Keratinocyte (primary cell): ENCODE measurements around the gene OLR1. TPM values are rescaled to one million over a fixed set of nuclear protein-coding genes. Genes with fewer than 3 reads are reported as not detected.
A peak's percentile ranks its signal among the peaks of the same experiment; 100 is the strongest.

ENCODE experiments used
- DNase-seq: peaks from one replicate; pipeline ENCODE4 v3.0.0-alpha.2; 2011; ENCODE audit warnings: low read depth, missing footprints, low spot score
- FAIRE-seq: peaks from 2 replicates; lab custom pipeline; 2011; peaks lifted over from hg19 to GRCh38; lab: Jason Lieb, UNC
- H2AFZ ChIP-seq: 2 replicates; pipeline ENCODE4 v1.6.0; 2012; ENCODE audit warnings: low read length, control low read depth, inconsistent platforms; ENCODE audit not compliant: control insufficient read depth
- H3K27ac ChIP-seq: 2 replicates; pipeline ENCODE4 v1.5.1; 2011; ENCODE audit warnings: low read length; ENCODE audit not compliant: control insufficient read depth, insufficient read depth
- H3K27me3 ChIP-seq: 3 replicates; pipeline ENCODE4 v1.6.0; 2011; ENCODE audit warnings: low read length; ENCODE audit not compliant: control insufficient read depth, insufficient read depth; ENCODE audit errors: extremely low read depth
- H3K36me3 ChIP-seq, 2 experiments: 2 replicates in 1 of 2; 3 replicates in 1 of 2; pipeline ENCODE4 v1.5.1; 2011; ENCODE audit warnings: low read length in 2 of 2, mild to moderate bottlenecking in 1 of 2; ENCODE audit not compliant: control insufficient read depth in 2 of 2, insufficient read depth in 2 of 2; ENCODE audit errors: extremely low read depth in 1 of 2
- H3K4me1 ChIP-seq: 3 replicates; pipeline ENCODE4 v1.5.1; 2011; ENCODE audit warnings: low read length; ENCODE audit not compliant: control insufficient read depth, insufficient read depth; ENCODE audit errors: extremely low read depth
- H3K4me2 ChIP-seq: 3 replicates; pipeline ENCODE4 v1.6.0; 2011; ENCODE audit warnings: low read depth, low read length; ENCODE audit not compliant: control insufficient read depth, insufficient read depth; ENCODE audit errors: extremely low read depth
- H3K4me3 ChIP-seq, 3 experiments: fragments of 200-600 bp in 1 of 3; sonication (generic) in 1 of 3; 2 replicates in 2 of 3; 3 replicates in 1 of 3; pipeline ENCODE4 v1.5.1; 2011 to 2016; ENCODE audit warnings: low read length in 3 of 3, mild to moderate bottlenecking in 3 of 3, control low read depth in 2 of 3, inconsistent platforms in 1 of 3, low read depth in 1 of 3, mixed read lengths in 1 of 3, mixed run types in 1 of 3, moderate library complexity in 1 of 3; ENCODE audit not compliant: control insufficient read depth in 2 of 3, insufficient read depth in 2 of 3; ENCODE audit errors: extremely low read depth in 1 of 3
- H3K79me2 ChIP-seq: 2 replicates; pipeline ENCODE4 v1.6.0; 2012; ENCODE audit warnings: low read length; ENCODE audit not compliant: control insufficient read depth, insufficient read depth
- H3K9ac ChIP-seq: 3 replicates; pipeline ENCODE4 v1.6.0; 2011; ENCODE audit warnings: low read length; ENCODE audit not compliant: control insufficient read depth, insufficient read depth; ENCODE audit errors: extremely low read depth
- H3K9me1 ChIP-seq: 3 replicates; pipeline ENCODE4 v1.6.0; 2011; ENCODE audit warnings: low read length; ENCODE audit not compliant: control insufficient read depth, insufficient read depth; ENCODE audit errors: extremely low read depth
- H3K9me3 ChIP-seq: 2 replicates; pipeline ENCODE4 v1.5.1; 2012; ENCODE audit warnings: low read depth, low read length; ENCODE audit not compliant: control insufficient read depth
- H4K20me1 ChIP-seq: 3 replicates; pipeline ENCODE4 v1.6.0; 2011; ENCODE audit warnings: low read length; ENCODE audit not compliant: control insufficient read depth, insufficient read depth; ENCODE audit errors: extremely low read depth
- CTCF ChIP-seq, 3 experiments: IDR thresholded peaks in 1 of 3; conservative IDR thresholded peaks in 1 of 3; optimal IDR thresholded peaks in 1 of 3; 2 replicates in 2 of 3; 3 replicates in 1 of 3; pipeline versions ENCODE3 to v1.5.1; 2011; ENCODE audit warnings: low read length in 3 of 3, mild to moderate bottlenecking in 3 of 3, moderate library complexity in 2 of 3, control low read depth in 1 of 3, inconsistent platforms in 1 of 3; ENCODE audit not compliant: insufficient read depth in 2 of 3; ENCODE audit errors: extremely low read depth in 1 of 3
- EZH2 ChIP-seq: IDR thresholded peaks from one replicate; pipeline ENCODE4 v1.6.1; 2012; ENCODE audit warnings: inconsistent platforms, mild to moderate bottlenecking, low read length, moderate library complexity
- dilution Hi-C: fragments of 300-500 bp; cut with MboI; formaldehyde crosslinking; loops from one replicate; pipeline ENCODE4 v1.7.0; 2020; ENCODE audit warnings: low sequenced_read_pairs; ENCODE audit not compliant: extremely low pct_ligation_motif_present
- polyA plus RNA-seq, 5 experiments: library from polyadenylated mRNA; depleted of rRNA in 3 of 5; stranded (reverse) in 3 of 5; stranded (forward) in 1 of 5; unstranded in 1 of 5; fragments of >200 nt; gene quantifications; 1 replicate in 1 of 5; 2 replicates in 3 of 5; 3 replicates in 1 of 5; pipeline versions ENCODE4 v1.2.1 to v1.2.3, GENCODE V29; 2011 to 2012; ENCODE audit warnings: missing spikeins in 2 of 5, low read depth in 1 of 5, low replicate concordance in 1 of 5

Gene OLR1
- polyA plus RNA-seq, 1 donor (not counting 4 experiments of a cell fraction or from before 2014, with no cell fraction given): 0.17 TPM

- dilution Hi-C loops: no loop called here
- H3K79me2 ChIP-seq: no peaks in the 10 kb centered on the region
- no peak for TF ChIP-seq EZH2
- peak; percentile 60 to 74 (median 69) for TF ChIP-seq CTCF (optimal IDR thresholded peaks at IDR 0.05 in 1 of 3, IDR thresholded peaks at IDR 0.05 in 1 of 3, conservative IDR thresholded peaks at IDR 0.05 in 1 of 3; ENCODE audit: extremely low read depth in 1 of 3, insufficient read depth in 2 of 3, low read length in 3 of 3)
- peak overlapping the region; percentile 29 to 76 (median 62) for H3K4me3 ChIP-seq
- H3K9me1 ChIP-seq: no peaks in the 10 kb centered on the region
- peak overlapping the region; percentile 92 for H3K4me2 ChIP-seq
- H3K27me3 ChIP-seq: no peaks in the 10 kb centered on the region
- H2AFZ ChIP-seq: peak overlapping the region; percentile 99
- H4K20me1 ChIP-seq: no peaks in the 10 kb centered on the region
- H3K27ac ChIP-seq: peak overlapping the region; percentile 55
- H3K9ac ChIP-seq: peak overlapping the region; percentile 77
- DNase-seq (no peak), FAIRE-seq (peak; percentile 5)
- no peaks in the 10 kb centered on the region for H3K36me3 ChIP-seq
- no peaks in the 10 kb centered on the region for H3K9me3 ChIP-seq
- H3K4me1 ChIP-seq: no peaks in the 10 kb centered on the region
These were observed 18.4 kb downstream of the OLR1 start for GRCh38 chr12:10153271-10154144.

- H3K27me3 ChIP-seq: no peaks in the 10 kb centered on the region
- TF ChIP-seq EZH2: no peak
- no peak for TF ChIP-seq CTCF (optimal IDR thresholded peaks at IDR 0.05 in 1 of 3, IDR thresholded peaks at IDR 0.05 in 1 of 3, conservative IDR thresholded peaks at IDR 0.05 in 1 of 3; ENCODE audit: extremely low read depth in 1 of 3, insufficient read depth in 2 of 3, low read length in 3 of 3)
These were observed 20.3 kb downstream of the OLR1 start for GRCh38 chr12:10151621-10152020.

More at GRCh38 chr12:10151621-10152020, 20.3 kb downstream of the OLR1 start:
- H3K36me3 ChIP-seq: no peaks in the 10 kb centered on the region
- DNase-seq (no peak), FAIRE-seq (no peak)
- no peak overlapping the region for H3K4me2 ChIP-seq
- H3K9me1 ChIP-seq: no peaks in the 10 kb centered on the region
- H3K9ac ChIP-seq: no peak overlapping the region
- no peak overlapping the region for H3K27ac ChIP-seq
- H4K20me1 ChIP-seq: no peaks in the 10 kb centered on the region
- no peak overlapping the region for H3K4me3 ChIP-seq
- no peaks in the 10 kb centered on the region for H3K9me3 ChIP-seq
- H3K79me2 ChIP-seq: no peaks in the 10 kb centered on the region
- H3K4me1 ChIP-seq: no peaks in the 10 kb centered on the region
- no peak overlapping the region for H2AFZ ChIP-seq
- dilution Hi-C loops: no loop called here
